Measurements from ENCODE around the gene DNAH1. TPM values are rescaled to one million over a fixed set of nuclear protein-coding genes. Genes with fewer than 3 reads are reported as not detected.

The DNAH1 gene
- total RNA-seq, 1 experiment from 2014 or later = 5.9 TPM

- H3K4me2 ChIP-seq = no peak overlapping the region
- no peaks in the 10 kb centered on the region for H3K27me3 ChIP-seq (ENCODE audit: insufficient read depth, low read depth)
- no peaks in the 10 kb centered on the region for H3K9me3 ChIP-seq (ENCODE audit: insufficient read depth, low read depth)
- no peak overlapping the region for H3K4me3 ChIP-seq
- H2AFZ ChIP-seq = no peak overlapping the region
- intact Hi-C loops (cut with micrococcal nuclease; ENCODE audit: unreplicated experiment) = no loop called here
- H3K9me2 ChIP-seq (ENCODE audit: insufficient read depth) = no peaks in the 10 kb centered on the region
- H3K36me3 ChIP-seq (ENCODE audit: low read depth) = no peaks in the 10 kb centered on the region
- BruUV-seq (replicated peaks) = no TSS peak
- H4K20me1 ChIP-seq (ENCODE audit: insufficient read depth) = no peaks in the 10 kb centered on the region
- CTCF ChIA-PET = no interaction called here
- no peaks in the 10 kb centered on the region for H3K79me2 ChIP-seq (ENCODE audit: low read depth)
- no peak for TF ChIP-seq EZH2 (IDR thresholded peaks at IDR 0.05; ENCODE audit: low read depth)
- no peak for TF ChIP-seq CTCF (conservative IDR thresholded peaks at IDR 0.05)
- H3K27ac ChIP-seq = no peak overlapping the region
- H3F3A ChIP-seq (ENCODE audit: insufficient read depth, low read depth) = no peaks in the 10 kb centered on the region
- POLR2A ChIA-PET (ENCODE audit: unreplicated experiment) = no interaction called here
- no peak for DNase-seq
- no peaks in the 10 kb centered on the region for H3K4me1 ChIP-seq (replicated peaks; ENCODE audit: insufficient read depth)
These were observed 20.4 kb upstream of the DNAH1 start for GRCh38 chr3:52295671-52296208.

GRCh38 chr3:52297242-52298148, 18.6 kb upstream of the DNAH1 start:
- Histone ChIP-seq H3K4me3 (no peak overlapping the region), H3K4me2 (no peak overlapping the region), H3K9me2 (ENCODE audit: insufficient read depth) (no peaks in the 10 kb centered on the region), H3K9me3 (ENCODE audit: insufficient read depth, low read depth) (no peaks in the 10 kb centered on the region), H3F3A (ENCODE audit: insufficient read depth, low read depth) (no peaks in the 10 kb centered on the region), H3K79me2 (ENCODE audit: low read depth) (no peaks in the 10 kb centered on the region), H3K36me3 (ENCODE audit: low read depth) (no peaks in the 10 kb centered on the region), H3K27ac (no peak overlapping the region), H4K20me1 (ENCODE audit: insufficient read depth) (no peaks in the 10 kb centered on the region), H3K27me3 (ENCODE audit: insufficient read depth, low read depth) (no peaks in the 10 kb centered on the region), H3K4me1 (replicated peaks; ENCODE audit: insufficient read depth) (no peaks in the 10 kb centered on the region), H2AFZ (no peak overlapping the region)
- POLR2A ChIA-PET (ENCODE audit: unreplicated experiment) = no interaction called here
- no peak for DNase-seq
- CTCF ChIA-PET = interaction anchor here (0.6 kb wide), 1 partner anchor 355 kb away, joined by 6 read pairs; no protein-coding TSS in a partner anchor
- no peak for TF ChIP-seq EZH2 (IDR thresholded peaks at IDR 0.05; ENCODE audit: low read depth)
- TF ChIP-seq CTCF (conservative IDR thresholded peaks at IDR 0.05) = no peak
- intact Hi-C loops (cut with micrococcal nuclease; ENCODE audit: unreplicated experiment) = no loop called here
- no TSS peak for BruUV-seq (replicated peaks)

- no peaks in the 10 kb centered on the region for H3K9me3 ChIP-seq (ENCODE audit: insufficient read depth, low read depth)
- no peaks in the 10 kb centered on the region for H3F3A ChIP-seq (ENCODE audit: insufficient read depth, low read depth)
- CTCF ChIA-PET = interaction anchor here (0.7 kb wide), 1 partner anchor 678 kb away, joined by 7 read pairs; no protein-coding TSS in a partner anchor
- no peak for DNase-seq
- POLR2A ChIA-PET (ENCODE audit: unreplicated experiment) = interaction anchor here (0.7 kb wide), 1 partner anchor 582 kb away, joined by 12 read pairs; no protein-coding TSS in a partner anchor
- H4K20me1 ChIP-seq (ENCODE audit: insufficient read depth) = no peaks in the 10 kb centered on the region
- no peaks in the 10 kb centered on the region for H3K4me1 ChIP-seq (replicated peaks; ENCODE audit: insufficient read depth)
- no peaks in the 10 kb centered on the region for H3K27me3 ChIP-seq (ENCODE audit: insufficient read depth, low read depth)
- intact Hi-C loops (cut with micrococcal nuclease; ENCODE audit: unreplicated experiment) = no loop called here
- H3K36me3 ChIP-seq (ENCODE audit: low read depth) = no peaks in the 10 kb centered on the region
- BruUV-seq (replicated peaks) = no TSS peak
- no peaks in the 10 kb centered on the region for H3K9me2 ChIP-seq (ENCODE audit: insufficient read depth)
- no peak overlapping the region for H3K27ac ChIP-seq
- H3K4me2 ChIP-seq = no peak overlapping the region
- no peak overlapping the region for H3K4me3 ChIP-seq
- H3K79me2 ChIP-seq (ENCODE audit: low read depth) = no peaks in the 10 kb centered on the region
- H2AFZ ChIP-seq = no peak overlapping the region
- TF ChIP-seq CTCF (conservative IDR thresholded peaks at IDR 0.05) (no peak), EZH2 (IDR thresholded peaks at IDR 0.05; ENCODE audit: low read depth) (no peak)
These were observed 17.7 kb upstream of the DNAH1 start for GRCh38 chr3:52298149-52299098.

All from PC-9 (cell line).